Activated CD4-positive, alpha-beta memory T cell treated with anti-CD3 and anti-CD28 coated beads, Interleukin-2, amount 10 ng/mL, durations not matched to agents 7 days and 5 days (primary cell): ENCODE data around the gene RFPL4A. TPM values are rescaled to one million over a fixed set of nuclear protein-coding genes. Genes with fewer than 3 reads are reported as not detected.
"Not testable (repeated sequence)": the region's sequence is repeated elsewhere in the genome, so short reads cannot be mapped to it uniquely, and the experiment has no call there.

Experiments used
- CTCF ChIA-PET: fragments of 350-600 bp; sonication (Branson Sonifier 250); formaldehyde crosslinking; loops from one replicate; lab custom pipeline; 2021; ENCODE audit warnings: antibody characterized with exemption, inconsistent platforms; lab: Charles Lee
- POLR2A ChIA-PET: fragments of 350-600 bp; sonication (Branson Sonifier 250); formaldehyde crosslinking; loops from one replicate; lab custom pipeline; 2021; ENCODE audit warnings: antibody characterized with exemption; lab: Charles Lee
- DNase-seq: peaks from one replicate; pipeline ENCODE4 v3.0.0-alpha.2; 2020
- H3K27ac Mint-ChIP-seq: one replicate; pipeline ENCODE4 v1.8.0; 2021; ENCODE audit warnings: mild to moderate bottlenecking, mixed read lengths
- H3K27me3 Mint-ChIP-seq: one replicate; pipeline ENCODE4 v1.8.0; 2021; ENCODE audit warnings: mixed read lengths
- H3K36me3 Mint-ChIP-seq: one replicate; pipeline ENCODE4 v1.8.0; 2021; ENCODE audit warnings: low read depth, mixed read lengths
- H3K4me1 Mint-ChIP-seq: one replicate; pipeline ENCODE4 v1.8.0; 2021; ENCODE audit warnings: mixed read lengths
- H3K4me3 Mint-ChIP-seq: one replicate; pipeline ENCODE4 v1.8.0; 2021; ENCODE audit warnings: mild to moderate bottlenecking, mixed read lengths
- H3K9me3 Mint-ChIP-seq: one replicate; pipeline ENCODE4 v1.8.0; 2021; ENCODE audit warnings: mixed read lengths
- total RNA-seq, 2 experiments: library from RNA; stranded (reverse); gene quantifications; one replicate each; pipeline ENCODE4 v1.2.3, GENCODE V29; 2021

RFPL4A gene
- total RNA-seq: not detected

GRCh38 chr19:55758797-55759196 is at the start of gene RFPL4A:
RFPL4A (plus strand) TSS chr19:55759097; CDS start chr19:55761801, 2,704 bp downstream.
- H3K9me3 Mint-ChIP-seq, CTCF ChIA-PET, H3K27ac Mint-ChIP-seq, H3K36me3 Mint-ChIP-seq, H3K4me1 Mint-ChIP-seq, DNase-seq, H3K4me3 Mint-ChIP-seq, POLR2A ChIA-PET, H3K27me3 Mint-ChIP-seq: not testable (repeated sequence)

GRCh38 chr19:55711719-55712118 is 47.2 kb upstream of the RFPL4A start:
- peaks cover 14% of the 10 kb centered on the region for H3K9me3 Mint-ChIP-seq
- H3K4me3 Mint-ChIP-seq: no peak overlapping the region
- POLR2A ChIA-PET: no interaction called here
- CTCF ChIA-PET: interaction anchor here (1.2 kb wide), 1 partner anchor 10 kb away, joined by 3 read pairs; no protein-coding TSS in a partner anchor
- peaks cover 6% of the 10 kb centered on the region for H3K27me3 Mint-ChIP-seq
- no peak for DNase-seq
- peaks cover 3% of the 10 kb centered on the region for H3K36me3 Mint-ChIP-seq
- no peak overlapping the region for H3K27ac Mint-ChIP-seq
- no peaks in the 10 kb centered on the region for H3K4me1 Mint-ChIP-seq

GRCh38 chr19:55712804-55713631 is 45.9 kb upstream of the RFPL4A start:
- no peak for DNase-seq
- Mint-ChIP-seq H3K4me3 (no peak overlapping the region), H3K36me3 (peaks cover 3% of the 10 kb centered on the region), H3K4me1 (no peaks in the 10 kb centered on the region), H3K27ac (no peak overlapping the region), H3K27me3 (peaks cover 6% of the 10 kb centered on the region), H3K9me3 (peaks cover 14% of the 10 kb centered on the region)
- ChIA-PET POLR2A (no interaction called here), CTCF (no interaction called here)

GRCh38 chr19:55716531-55716930 is 42.4 kb upstream of the RFPL4A start:
- H3K4me1 Mint-ChIP-seq: no peaks in the 10 kb centered on the region
- H3K27ac Mint-ChIP-seq: no peak overlapping the region
- H3K9me3 Mint-ChIP-seq: peaks cover 24% of the 10 kb centered on the region
- no peak overlapping the region for H3K4me3 Mint-ChIP-seq
- DNase-seq: no peak
- H3K27me3 Mint-ChIP-seq: no peaks in the 10 kb centered on the region
- ChIA-PET POLR2A (no interaction called here), CTCF (no interaction called here)
- peaks cover 3% of the 10 kb centered on the region for H3K36me3 Mint-ChIP-seq

GRCh38 chr19:55717251-55717650 is 41.6 kb upstream of the RFPL4A start:
- Mint-ChIP-seq H3K4me1 (no peaks in the 10 kb centered on the region), H3K27me3 (no peaks in the 10 kb centered on the region), H3K36me3 (peaks cover 1% of the 10 kb centered on the region), H3K27ac (no peak overlapping the region), H3K4me3 (no peak overlapping the region), H3K9me3 (peaks cover 24% of the 10 kb centered on the region)
- ChIA-PET CTCF (no interaction called here), POLR2A (no interaction called here)
- no peak for DNase-seq

- not testable (repeated sequence) for H3K4me1 Mint-ChIP-seq
Observed at GRCh38 chr19:55717879-55718711, 40.8 kb upstream of the RFPL4A start.

GRCh38 chr19:55720214-55720746 is 38.6 kb upstream of the RFPL4A start:
- H3K4me3 Mint-ChIP-seq: no peak overlapping the region
- POLR2A ChIA-PET: no interaction called here
- no peaks in the 10 kb centered on the region for H3K4me1 Mint-ChIP-seq
- peaks cover 18% of the 10 kb centered on the region for H3K9me3 Mint-ChIP-seq
- H3K36me3 Mint-ChIP-seq: no peaks in the 10 kb centered on the region
- CTCF ChIA-PET: no interaction called here
- no peak for DNase-seq
- no peaks in the 10 kb centered on the region for H3K27me3 Mint-ChIP-seq
- H3K27ac Mint-ChIP-seq: no peak overlapping the region

More at GRCh38 chr19:55717879-55718711, 40.8 kb upstream of the RFPL4A start:
- H3K4me3 Mint-ChIP-seq, POLR2A ChIA-PET, H3K36me3 Mint-ChIP-seq, H3K27me3 Mint-ChIP-seq, H3K27ac Mint-ChIP-seq, CTCF ChIA-PET, DNase-seq: not testable (repeated sequence)
- peaks cover 19% of the 10 kb centered on the region for H3K9me3 Mint-ChIP-seq

GRCh38 chr19:55720801-55721200 is 38.1 kb upstream of the RFPL4A start:
- CTCF ChIA-PET: no interaction called here
- no peak for DNase-seq
- Mint-ChIP-seq H3K4me3 (no peak overlapping the region), H3K36me3 (no peaks in the 10 kb centered on the region), H3K27ac (no peak overlapping the region), H3K27me3 (no peaks in the 10 kb centered on the region), H3K9me3 (peaks cover 18% of the 10 kb centered on the region), H3K4me1 (no peaks in the 10 kb centered on the region)
- POLR2A ChIA-PET: no interaction called here

GRCh38 chr19:55723491-55723890 is 35.4 kb upstream of the RFPL4A start:
- POLR2A ChIA-PET: no interaction called here
- Mint-ChIP-seq H3K27ac (no peak overlapping the region), H3K36me3 (no peaks in the 10 kb centered on the region), H3K9me3 (peaks cover 18% of the 10 kb centered on the region), H3K27me3 (no peaks in the 10 kb centered on the region), H3K4me1 (no peaks in the 10 kb centered on the region), H3K4me3 (no peak overlapping the region)
- DNase-seq: no peak
- CTCF ChIA-PET: no interaction called here

GRCh38 chr19:55730378-55730777 is 28.5 kb upstream of the RFPL4A start:
- CTCF ChIA-PET, H3K36me3 Mint-ChIP-seq, H3K27ac Mint-ChIP-seq, DNase-seq, POLR2A ChIA-PET, H3K4me1 Mint-ChIP-seq, H3K27me3 Mint-ChIP-seq, H3K4me3 Mint-ChIP-seq: not testable (repeated sequence)
- H3K9me3 Mint-ChIP-seq: peaks cover 16% of the 10 kb centered on the region

GRCh38 chr19:55738302-55738701 is 20.6 kb upstream of the RFPL4A start, which contains the start of gene NLRP9:
NLRP9 (minus strand) TSS chr19:55738402; CDS start chr19:55738374, 28 bp downstream.
- no peak for DNase-seq
- no peak within 1 kb of the TSS for H3K4me3 Mint-ChIP-seq
- POLR2A ChIA-PET: no interaction called here
- H3K36me3 Mint-ChIP-seq: no peaks in the 10 kb centered on the region
- no peaks in the 10 kb centered on the region for H3K9me3 Mint-ChIP-seq
- no peaks in the 10 kb centered on the region for H3K4me1 Mint-ChIP-seq
- no peak within 1 kb of the TSS for H3K27ac Mint-ChIP-seq
- no peaks in the 10 kb centered on the region for H3K27me3 Mint-ChIP-seq
- CTCF ChIA-PET: no interaction called here

- Mint-ChIP-seq H3K36me3 (no peaks in the 10 kb centered on the region), H3K27ac (no peak overlapping the region), H3K9me3 (no peaks in the 10 kb centered on the region), H3K4me1 (no peaks in the 10 kb centered on the region), H3K4me3 (no peak overlapping the region), H3K27me3 (no peaks in the 10 kb centered on the region)
- CTCF ChIA-PET: no interaction called here
- DNase-seq: no peak
- POLR2A ChIA-PET: no interaction called here
Observed at GRCh38 chr19:55750715-55751114, 8.2 kb upstream of the RFPL4A start.

- Mint-ChIP-seq H3K27me3 (no peaks in the 10 kb centered on the region), H3K27ac (no peak overlapping the region), H3K4me3 (no peak overlapping the region), H3K4me1 (no peaks in the 10 kb centered on the region), H3K9me3 (peaks cover 5% of the 10 kb centered on the region), H3K36me3 (no peaks in the 10 kb centered on the region)
- no peak for DNase-seq
- ChIA-PET POLR2A (no interaction called here), CTCF (no interaction called here)
Observed at GRCh38 chr19:55753401-55753800, 5.5 kb upstream of the RFPL4A start.
